H1 (cell line): ENCODE measurements around the gene ZNF407. TPM values are rescaled to one million over a fixed set of nuclear protein-coding genes. Genes with fewer than 3 reads are reported as not detected.

Experiments
- CTCF ChIA-PET: fragments of 300-600 bp; sonication (Branson Sonifier 250); formaldehyde crosslinking; loops from one replicate; lab custom pipeline; 2021; ENCODE audit not compliant: partially characterized antibody; lab: Charles Lee
- POLR2A ChIA-PET: fragments of 300-600 bp; sonication (Branson Sonifier 250); formaldehyde crosslinking; loops from one replicate; lab custom pipeline; 2021; ENCODE audit warnings: inconsistent platforms; ENCODE audit not compliant: partially characterized antibody; lab: Charles Lee
- DNase-seq, 2 experiments: peaks; one replicate each; pipeline versions ENCODE4 v3.0.0 to v3.0.0-alpha.2; 2010 to 2022; ENCODE audit warnings: low spot score in 2 of 2, low read depth in 1 of 2, mixed read lengths in 1 of 2
- FAIRE-seq: peaks from 2 replicates; lab custom pipeline; 2011; peaks lifted over from hg19 to GRCh38; lab: Jason Lieb, UNC
- H2AFZ ChIP-seq: 2 replicates; pipeline ENCODE4 v1.8.1; 2012; ENCODE audit warnings: low read length, inconsistent platforms
- H2AK5ac ChIP-seq: 2 replicates; pipeline ENCODE4 v1.6.1; 2013; ENCODE audit warnings: low read depth, low read length
- H2BK120ac ChIP-seq: replicated peaks from 2 replicates; pipeline ENCODE3; 2013; ENCODE audit warnings: low read depth, low read length, inconsistent platforms
- H2BK12ac ChIP-seq: 2 replicates; pipeline ENCODE4 v1.6.1; 2013; ENCODE audit warnings: low read depth, low read length
- H2BK15ac ChIP-seq: 2 replicates; pipeline ENCODE4 v1.6.1; 2013; ENCODE audit warnings: low read length
- H2BK20ac ChIP-seq: 2 replicates; pipeline ENCODE4 v1.6.1; 2013; ENCODE audit warnings: low read length
- H2BK5ac ChIP-seq: 2 replicates; pipeline ENCODE4 v1.6.1; 2013; ENCODE audit warnings: low read depth, low read length
- H3K14ac ChIP-seq: 2 replicates; pipeline ENCODE4 v1.6.1; 2013; ENCODE audit warnings: inconsistent platforms; ENCODE audit not compliant: insufficient read length
- H3K18ac ChIP-seq: 2 replicates; pipeline ENCODE4 v1.6.1; 2013; ENCODE audit warnings: low read length; ENCODE audit errors: extremely low read depth
- H3K23ac ChIP-seq: 2 replicates; pipeline ENCODE4 v1.6.1; 2013; ENCODE audit warnings: inconsistent platforms; ENCODE audit not compliant: insufficient read length
- H3K23me2 ChIP-seq: 2 replicates; pipeline ENCODE4 v1.6.1; 2013; ENCODE audit warnings: low read depth, low read length
- H3K27ac ChIP-seq: 2 replicates; pipeline ENCODE4 v1.6.1; 2011; ENCODE audit warnings: low read depth, low read length, inconsistent platforms
- H3K27me3 ChIP-seq, 4 experiments: replicated peaks in 1 of 4; 1 replicate in 1 of 4; 2 replicates in 3 of 4; pipeline versions ENCODE4 v1.6.1 to v1.8.1; 2011 to 2013; ENCODE audit warnings: low read length in 3 of 4, mild to moderate bottlenecking in 3 of 4, inconsistent platforms in 2 of 4, mixed read lengths in 2 of 4, moderate library complexity in 1 of 4; ENCODE audit not compliant: control insufficient read depth in 3 of 4, insufficient read depth in 3 of 4; ENCODE audit errors: extremely low read depth in 1 of 4
- H3K36me3 ChIP-seq, 4 experiments: 2 replicates each; pipeline versions ENCODE4 v1.6.1 to v1.8.1; 2011 to 2013; ENCODE audit warnings: mild to moderate bottlenecking in 4 of 4, low read length in 3 of 4, moderate library complexity in 2 of 4, control low read depth in 1 of 4, inconsistent platforms in 1 of 4; ENCODE audit not compliant: insufficient read depth in 4 of 4, control insufficient read depth in 2 of 4
- H3K4ac ChIP-seq: replicated peaks from 2 replicates; pipeline ENCODE3; 2013; ENCODE audit warnings: low read length, low read depth, mixed read lengths, inconsistent platforms; ENCODE audit not compliant: insufficient read length
- H3K4me1 ChIP-seq, 4 experiments: replicated peaks in 1 of 4; 1 replicate in 1 of 4; 2 replicates in 3 of 4; pipeline versions ENCODE4 v1.6.1 to v1.8.1; 2011 to 2013; ENCODE audit warnings: low read length in 3 of 4, inconsistent platforms in 2 of 4, mixed read lengths in 1 of 4; ENCODE audit not compliant: insufficient read depth in 4 of 4, control insufficient read depth in 3 of 4
- H3K4me2 ChIP-seq, 2 experiments: 2 replicates each; pipeline versions ENCODE4 v1.6.1 to v1.8.1; 2011 to 2013; ENCODE audit warnings: low read depth in 2 of 2, low read length in 2 of 2, control low read depth in 1 of 2, inconsistent platforms in 1 of 2, mild to moderate bottlenecking in 1 of 2; ENCODE audit not compliant: insufficient read depth in 1 of 2
- H3K4me3 ChIP-seq, 4 experiments: fragments of 200-600, 300-600 bp in 1 of 4; sonication (generic), shearing (Covaris generic), sonication (Bioruptor Twin) in 1 of 4; 2 replicates each; pipeline versions ENCODE4 v1.5.1 to v1.8.1; 2011 to 2016; ENCODE audit warnings: low read length in 4 of 4, low read depth in 3 of 4, control low read depth in 2 of 4, inconsistent platforms in 2 of 4, mild to moderate bottlenecking in 2 of 4, mixed read lengths in 1 of 4, moderate library complexity in 1 of 4; ENCODE audit not compliant: insufficient read depth in 2 of 4; ENCODE audit errors: extremely low read depth in 1 of 4
- H3K56ac ChIP-seq: replicated peaks from 2 replicates; pipeline ENCODE3; 2013; ENCODE audit warnings: low read depth, mild to moderate bottlenecking, mixed read lengths, low read length, inconsistent platforms; ENCODE audit not compliant: insufficient read length
- H3K79me1 ChIP-seq: 2 replicates; pipeline ENCODE4 v1.6.1; 2013; ENCODE audit warnings: low read depth, low read length, control low read depth
- H3K79me2 ChIP-seq, 2 experiments: 2 replicates each; pipeline versions ENCODE4 v1.6.1 to v1.8.1; 2012 to 2013; ENCODE audit warnings: low read length in 2 of 2, mild to moderate bottlenecking in 2 of 2, inconsistent platforms in 1 of 2; ENCODE audit not compliant: insufficient read depth in 2 of 2, control insufficient read depth in 1 of 2
- H3K9ac ChIP-seq, 4 experiments: replicated peaks in 1 of 4; 1 replicate in 1 of 4; 2 replicates in 3 of 4; pipeline versions ENCODE4 v1.6.1 to v1.8.1; 2011 to 2013; ENCODE audit warnings: low read depth in 3 of 4, low read length in 3 of 4, control low read depth in 2 of 4, mild to moderate bottlenecking in 2 of 4, moderate library complexity in 2 of 4, inconsistent platforms in 1 of 4; ENCODE audit errors: extremely low read depth in 1 of 4
- H3K9me3 ChIP-seq, 2 experiments: 2 replicates each; pipeline versions ENCODE4 v1.6.1 to v1.8.1; 2012 to 2013; ENCODE audit warnings: mild to moderate bottlenecking in 2 of 2, moderate library complexity in 2 of 2, control low read depth in 1 of 2, inconsistent platforms in 1 of 2, low read depth in 1 of 2, low read length in 1 of 2, mixed read lengths in 1 of 2; ENCODE audit not compliant: insufficient read depth in 2 of 2
- H4K20me1 ChIP-seq, 2 experiments: replicated peaks in 1 of 2; 2 replicates each; pipeline versions ENCODE3 to v1.8.1; 2011 to 2013; ENCODE audit warnings: inconsistent platforms in 2 of 2, low read length in 2 of 2, mild to moderate bottlenecking in 1 of 2; ENCODE audit not compliant: insufficient read depth in 2 of 2, control insufficient read depth in 1 of 2
- H4K5ac ChIP-seq: 2 replicates; pipeline ENCODE4 v1.6.1; 2013; ENCODE audit warnings: low read length, low read depth, mixed read lengths, inconsistent platforms; ENCODE audit not compliant: insufficient read length
- H4K8ac ChIP-seq: 2 replicates; pipeline ENCODE4 v1.8.0; 2013; ENCODE audit warnings: mild to moderate bottlenecking, moderate library complexity, low read length, inconsistent platforms; ENCODE audit not compliant: insufficient read depth; ENCODE audit errors: extremely low read depth
- H4K91ac ChIP-seq: replicated peaks from 2 replicates; pipeline ENCODE3; 2013; ENCODE audit warnings: low read length, mixed read lengths, inconsistent platforms; ENCODE audit not compliant: insufficient read length
- BCL11A ChIP-seq, 2 experiments: IDR thresholded peaks; one replicate each; pipeline ENCODE4 v1.6.1; 2011; ENCODE audit warnings: low read depth in 2 of 2, low read length in 2 of 2, mild to moderate bottlenecking in 2 of 2
- CBX5 ChIP-seq: fragments of 300-800, 300-1000 bp; sonication (generic); IDR thresholded peaks from 2 replicates; pipeline ENCODE4 v1.7.1; 2016; ENCODE audit warnings: antibody characterized with exemption, low read length, low read depth
- CREB1 ChIP-seq: IDR thresholded peaks from 2 replicates; pipeline ENCODE4 v1.6.1; 2012; ENCODE audit warnings: inconsistent platforms
- EZH2 ChIP-seq: fragments of 200-600 bp; sonication (generic); IDR thresholded peaks from 2 replicates; pipeline ENCODE4 v1.7.1; 2012; ENCODE audit warnings: low read depth, mild to moderate bottlenecking, moderate library complexity, low read length, inconsistent platforms; ENCODE audit not compliant: severe bottlenecking
- GTF2F1 ChIP-seq: IDR thresholded peaks from 2 replicates; pipeline ENCODE4 v1.6.1; 2012; ENCODE audit warnings: low read depth, low read length, improper control_type of control experiment, borderline replicate concordance
- HDAC2 ChIP-seq, 2 experiments: fragments of 300-600 bp in 1 of 2; sonication (generic) in 1 of 2; IDR thresholded peaks; 2 replicates each; pipeline ENCODE4 v1.6.1; 2011 to 2012; ENCODE audit warnings: low read depth in 2 of 2, low read length in 2 of 2, mild to moderate bottlenecking in 2 of 2, moderate library complexity in 2 of 2, borderline replicate concordance in 1 of 2, inconsistent platforms in 1 of 2
- POU5F1 ChIP-seq: IDR thresholded peaks from 2 replicates; pipeline ENCODE4 v1.6.1; 2011; ENCODE audit warnings: low read depth, mild to moderate bottlenecking, low read length, moderate library complexity
- RFX5 ChIP-seq: IDR thresholded peaks from 2 replicates; pipeline ENCODE4 v1.6.1; 2011; ENCODE audit warnings: low read depth, low read length, improper control_type of control experiment, borderline replicate concordance
- RXRA ChIP-seq: IDR thresholded peaks from 2 replicates; pipeline ENCODE4 v1.6.1; 2011; ENCODE audit warnings: low read depth, mild to moderate bottlenecking, low read length, moderate library complexity; ENCODE audit not compliant: insufficient read depth
- SIX5 ChIP-seq: IDR thresholded peaks from 2 replicates; pipeline ENCODE4 v1.6.1; 2011; ENCODE audit warnings: mild to moderate bottlenecking, low read depth, low read length
- SP2 ChIP-seq: IDR thresholded peaks from 2 replicates; pipeline ENCODE4 v1.6.1; 2012; ENCODE audit warnings: mild to moderate bottlenecking, low read length, inconsistent platforms
- TEAD4 ChIP-seq: IDR thresholded peaks from 2 replicates; pipeline ENCODE4 v1.6.1; 2012; ENCODE audit warnings: low read depth, low read length, inconsistent platforms, mixed read lengths
- YY1 ChIP-seq: IDR thresholded peaks from 2 replicates; pipeline ENCODE4 v1.6.1; 2011; ENCODE audit warnings: low read depth, mild to moderate bottlenecking, low read length
- WGBS, 2 experiments: shearing (Covaris generic) in 1 of 2; methylation state at CpG; one replicate each; pipeline versions ENCODE4 v1.1.6 to v1.1.7; 2013 to 2015; ENCODE audit warnings: low lambda C conversion rate in 2 of 2, mixed read lengths in 2 of 2, inconsistent platforms in 1 of 2, low coverage in 1 of 2, missing lambda C conversion rate in 1 of 2; ENCODE audit not compliant: insufficient replicate concordance in 2 of 2, insufficient coverage in 1 of 2, insufficient read length in 1 of 2; ENCODE audit errors: extremely low coverage in 1 of 2, missing lambda C conversion rate in 1 of 2; 5-methylcytosine and 5-hydroxymethylcytosine counted together
- polyA plus RNA-seq, 7 experiments: library from polyadenylated mRNA; depleted of rRNA in 3 of 7; stranded (reverse) in 5 of 7; unstranded in 2 of 7; fragments of >200 nt in 5 of 7; fragments of 200-250 nt in 2 of 7; gene quantifications; 1 replicate in 5 of 7; 2 replicates in 1 of 7; 4 replicates in 1 of 7; pipeline versions ENCODE4 v1.2.1 to v1.2.3, GENCODE V29; 2011 to 2013; ENCODE audit warnings: missing spikeins in 2 of 7, mixed read lengths in 2 of 7
- total RNA-seq: library from RNA; stranded (reverse); fragmentation: NEBNext Ultra II Directional; extraction: Animal tissue kit (Norgen Biotek cat#: 25700); gene quantifications from 2 replicates; pipeline ENCODE4 v1.2.1, GENCODE V29; 2021
- TF ChIP-seq, protein P1 (sequence below): IDR thresholded peaks from 2 replicates; pipeline ENCODE4 v1.6.1; 2012; ENCODE audit warnings: inconsistent platforms

The ZNF407 gene
- total and polyA plus RNA-seq, 2 of the 8 experiments (the other 6 are each of a cell fraction or from before 2014, with no cell fraction given) = 1.5 to 6.8 TPM

DNA sequence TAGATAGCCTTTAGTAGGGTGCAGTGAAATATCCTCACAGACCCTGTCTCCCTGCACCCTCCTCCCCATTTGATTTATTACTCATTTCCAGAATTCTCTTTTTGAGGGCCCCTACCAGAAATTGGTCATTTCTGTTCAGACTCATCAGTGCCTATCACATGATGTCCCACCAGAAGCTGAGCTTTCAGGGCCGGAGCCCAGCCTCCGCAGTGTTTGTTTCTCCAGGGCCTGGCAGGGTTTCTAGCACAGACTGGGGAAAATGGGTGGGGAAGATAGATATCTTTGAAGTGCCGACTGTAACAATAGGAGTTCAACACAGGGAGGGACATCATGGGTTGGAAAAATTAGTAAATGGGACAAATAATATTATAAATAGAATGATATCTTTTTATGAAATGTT is 403.2 kb downstream of the ZNF407 start:
- Histone ChIP-seq H4K20me1 (no peaks in the 10 kb centered on the region), H4K91ac (no peak overlapping the region), H3K23me2 (no peaks in the 10 kb centered on the region), H3K9ac (no peak overlapping the region), H3K9me3 (no peaks in the 10 kb centered on the region), H2BK120ac (no peak overlapping the region), H3K4ac (no peak overlapping the region), H3K27me3 (no peaks in the 10 kb centered on the region), H3K23ac (no peak overlapping the region), H3K27ac (no peak overlapping the region), H2AK5ac (no peak overlapping the region), H3K14ac (no peak overlapping the region), H2BK12ac (no peak overlapping the region), H2BK15ac (no peak overlapping the region), H3K4me3 (no peak overlapping the region), H3K4me1 (peaks cover 0 to 2% (median 0%) of the 10 kb centered on the region in 4 experiments; a peak in 2 of 7 replicates), H2AFZ (no peak overlapping the region), H2BK20ac (no peak overlapping the region), H3K36me3 (no peaks in the 10 kb centered on the region), H3K4me2 (no peak overlapping the region), H3K18ac (no peak overlapping the region), H3K79me2 (no peaks in the 10 kb centered on the region), H3K56ac (no peak overlapping the region), H4K5ac (no peak overlapping the region), H3K79me1 (no peaks in the 10 kb centered on the region), H2BK5ac (no peak overlapping the region), H4K8ac (no peak overlapping the region)
- no peak for FAIRE-seq
- ChIA-PET CTCF (no interaction called here), POLR2A (no interaction called here)
- WGBS, 2 experiments = 95% methylated on average over 3 of the region's 3 CpGs; no CpG with 5 or more reads in 1 of the 2 experiments
- DNase-seq = no peak
- no peak for TF ChIP-seq HDAC2 (IDR thresholded peaks at IDR 0.05; ENCODE audit: borderline replicate concordance in 1 of 2, low read depth in 2 of 2, low read length in 2 of 2)
- TF ChIP-seq YY1 = no peak
- no peak for TF ChIP-seq POU5F1
- no peak for TF ChIP-seq SP2
- no peak for TF ChIP-seq RFX5
- TF ChIP-seq TEAD4 = no peak
- TF ChIP-seq RXRA = no peak
- no peak for TF ChIP-seq SIX5
- TF ChIP-seq, protein P1, sequence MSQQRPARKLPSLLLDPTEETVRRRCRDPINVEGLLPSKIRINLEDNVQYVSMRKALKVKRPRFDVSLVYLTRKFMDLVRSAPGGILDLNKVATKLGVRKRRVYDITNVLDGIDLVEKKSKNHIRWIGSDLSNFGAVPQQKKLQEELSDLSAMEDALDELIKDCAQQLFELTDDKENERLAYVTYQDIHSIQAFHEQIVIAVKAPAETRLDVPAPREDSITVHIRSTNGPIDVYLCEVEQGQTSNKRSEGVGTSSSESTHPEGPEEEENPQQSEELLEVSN = no peak
- no peak for TF ChIP-seq BCL11A (IDR thresholded peaks at IDR 0.05; ENCODE audit: low read depth in 2 of 2, low read length in 2 of 2)
- TF ChIP-seq GTF2F1 = no peak
- TF ChIP-seq CREB1 = no peak
- no peak for TF ChIP-seq CBX5
- TF ChIP-seq EZH2 = no peak
